CD14-positive monocyte (primary cell): ENCODE results near the gene ACSS3. TPM values are rescaled to one million over a fixed set of nuclear protein-coding genes. Genes with fewer than 3 reads are reported as not detected.

Experiments
- DNase-seq, 3 donors: peaks; one replicate each; pipeline ENCODE4 v3.0.0-alpha.2; 2011 to 2022
- H2AFZ ChIP-seq: 2 replicates; pipeline ENCODE4 v1.6.0; 2012; ENCODE audit warnings: mild to moderate bottlenecking, low read depth, low read length, inconsistent platforms; ENCODE audit not compliant: insufficient read depth, poor library complexity, severe bottlenecking
- H3K27ac ChIP-seq, 2 donors: 1 replicate in 1 of 2; 2 replicates in 1 of 2; pipeline ENCODE4 v1.5.1; 2012 to 2013; ENCODE audit warnings: low read length in 2 of 2, control low read depth in 1 of 2, inconsistent platforms in 1 of 2, low read depth in 1 of 2, mild to moderate bottlenecking in 1 of 2
- H3K27me3 ChIP-seq, 2 donors: one replicate each; pipeline versions ENCODE4 v1.6.0 to v1.6.1; 2011 to 2013; ENCODE audit warnings: low read length in 2 of 2; ENCODE audit not compliant: control insufficient read depth in 2 of 2, insufficient read depth in 2 of 2
- H3K36me3 ChIP-seq, 2 donors: replicated peaks in 1 of 2; 1 replicate in 1 of 2; 2 replicates in 1 of 2; pipeline versions ENCODE4 v1.5.1 to v1.6.1; 2012 to 2013; ENCODE audit warnings: low read length in 2 of 2, control low read depth in 1 of 2, inconsistent platforms in 1 of 2, mild to moderate bottlenecking in 1 of 2; ENCODE audit not compliant: insufficient read depth in 2 of 2, control insufficient read depth in 1 of 2
- H3K4me1 ChIP-seq, 2 donors: 1 replicate in 1 of 2; 2 replicates in 1 of 2; pipeline versions ENCODE4 v1.5.1 to v1.6.1; 2012 to 2013; ENCODE audit warnings: low read length in 2 of 2, control low read depth in 1 of 2, inconsistent platforms in 1 of 2, mild to moderate bottlenecking in 1 of 2, moderate library complexity in 1 of 2; ENCODE audit not compliant: insufficient read depth in 2 of 2, control insufficient read depth in 1 of 2
- H3K4me2 ChIP-seq: replicated peaks from 2 replicates; pipeline ENCODE3; 2012; ENCODE audit warnings: low read length, moderate library complexity, mild to moderate bottlenecking; ENCODE audit not compliant: poor library complexity, severe bottlenecking; ENCODE audit errors: extremely low read depth
- H3K4me3 ChIP-seq, 3 experiments: fragments of 200-600 bp in 1 of 3; sonication (generic) in 1 of 3; replicated peaks in 1 of 3; 1 replicate in 2 of 3; 2 replicates in 1 of 3; pipeline ENCODE4 v1.5.1; 2011 to 2013; ENCODE audit warnings: low read length in 3 of 3, mild to moderate bottlenecking in 3 of 3, control low read depth in 2 of 3, low read depth in 2 of 3, inconsistent platforms in 1 of 3, moderate library complexity in 1 of 3
- H3K79me2 ChIP-seq: 2 replicates; pipeline ENCODE4 v1.6.0; 2012; ENCODE audit warnings: mild to moderate bottlenecking, control low read depth, inconsistent platforms, low read length, moderate library complexity; ENCODE audit not compliant: insufficient read depth
- H3K9ac ChIP-seq: 2 replicates; pipeline ENCODE4 v1.6.0; 2017; ENCODE audit warnings: low read length, mild to moderate bottlenecking; ENCODE audit not compliant: insufficient read depth, poor library complexity, severe bottlenecking
- H3K9me3 ChIP-seq, 2 donors: replicated peaks in 1 of 2; 1 replicate in 1 of 2; 2 replicates in 1 of 2; pipeline versions ENCODE4 v1.5.1 to v1.6.1; 2012 to 2013; ENCODE audit warnings: low read length in 2 of 2, control low read depth in 1 of 2; ENCODE audit not compliant: control insufficient read depth in 1 of 2, insufficient read depth in 1 of 2
- H4K20me1 ChIP-seq: 2 replicates; pipeline ENCODE4 v1.6.0; 2012; ENCODE audit warnings: mild to moderate bottlenecking, low read length, control low read depth, moderate library complexity; ENCODE audit not compliant: insufficient read depth
- H3K27ac Mint-ChIP-seq, 7 donors: one replicate each; pipeline ENCODE4 v1.8.0; 2020; ENCODE audit warnings: mild to moderate bottlenecking in 7 of 7, mixed read lengths in 7 of 7, moderate library complexity in 6 of 7, inconsistent platforms in 2 of 7
- H3K27me3 Mint-ChIP-seq, 3 donors: one replicate each; pipeline ENCODE4 v1.8.0; 2021 to 2022; ENCODE audit warnings: low read depth in 3 of 3, mild to moderate bottlenecking in 3 of 3, mixed read lengths in 3 of 3, moderate library complexity in 3 of 3, inconsistent platforms in 1 of 3
- H3K36me3 Mint-ChIP-seq, 2 donors: one replicate each; pipeline ENCODE4 v1.8.0; 2020; ENCODE audit warnings: mixed read lengths in 2 of 2, inconsistent platforms in 1 of 2, mild to moderate bottlenecking in 1 of 2
- H3K4me1 Mint-ChIP-seq: one replicate; pipeline ENCODE4 v1.8.0; 2020; ENCODE audit warnings: mild to moderate bottlenecking, mixed read lengths
- H3K4me3 Mint-ChIP-seq, 2 donors: one replicate each; pipeline ENCODE4 v1.8.0; 2020; ENCODE audit warnings: mild to moderate bottlenecking in 2 of 2, mixed read lengths in 2 of 2, moderate library complexity in 1 of 2
- H3K9me3 Mint-ChIP-seq, 7 donors: one replicate each; pipeline ENCODE4 v1.8.0; 2020 to 2022; ENCODE audit warnings: mixed read lengths in 7 of 7, mild to moderate bottlenecking in 6 of 7, moderate library complexity in 6 of 7, inconsistent platforms in 2 of 7
- CTCF ChIP-seq: fragments of 200-600 bp; IDR thresholded peaks from one replicate; pipeline ENCODE4 v1.8.0; 2022; ENCODE audit warnings: antibody characterized with exemption, mild to moderate bottlenecking
- WGBS: methylation state at CpG from one replicate; pipeline ENCODE4 v1.1.5; 2013; ENCODE audit warnings: missing lambda C conversion rate; ENCODE audit not compliant: insufficient coverage; 5-methylcytosine and 5-hydroxymethylcytosine counted together
- intact Hi-C, 2 donors: fragments of 100-400 bp; cut with micrococcal nuclease; formaldehyde crosslinking; loops; one replicate each; pipeline versions ENCODE4 v1.15.0 to v1.15.1; 2023
- polyA plus RNA-seq, 3 donors: library from polyadenylated mRNA; depleted of rRNA in 1 of 3; unstranded in 2 of 3; stranded (reverse) in 1 of 3; fragments of 300-500 nt in 2 of 3; fragments of >200 nt in 1 of 3; fragmentation: Illumina TruSeq in 2 of 3; gene quantifications; 1 replicate in 2 of 3; 2 replicates in 1 of 3; pipeline ENCODE4 v1.2.3, GENCODE V29; 2012 to 2021

ACSS3 gene
- polyA plus RNA-seq, 3 donors: 0.09 to 0.16 TPM; not detected in 1

DNA sequence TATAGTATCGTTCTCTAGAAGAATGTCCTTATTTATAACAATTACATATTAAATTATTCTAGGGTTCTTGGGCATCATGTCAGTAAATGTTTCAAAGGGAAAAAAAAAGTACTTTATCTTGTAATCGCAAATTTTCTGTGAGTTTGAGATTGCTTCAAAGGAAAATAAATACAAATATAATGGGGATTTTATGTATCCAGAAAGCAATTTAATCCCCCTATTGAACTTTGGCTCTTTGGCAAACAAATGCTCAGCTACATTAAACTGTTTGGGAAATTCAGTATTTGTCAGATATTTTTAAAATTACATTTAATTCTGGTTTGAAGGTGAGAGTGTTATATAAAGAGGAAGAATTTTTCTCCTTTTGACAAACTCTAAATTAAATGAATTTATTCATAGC, 8.0 kb downstream of the ACSS3 start:
- Histone ChIP-seq H3K27ac (no peak overlapping the region), H3K27me3 (no peaks in the 10 kb centered on the region), H3K79me2 (no peaks in the 10 kb centered on the region), H3K9me3 (no peaks in the 10 kb centered on the region), H3K4me3 (no peak overlapping the region), H2AFZ (no peak overlapping the region), H4K20me1 (no peaks in the 10 kb centered on the region), H3K9ac (no peak overlapping the region), H3K36me3 (no peaks in the 10 kb centered on the region), H3K4me2 (no peak overlapping the region), H3K4me1 (no peaks in the 10 kb centered on the region)
- peaks cover 0 to 2% (median 2%) of the 10 kb centered on the region in 3 donors for H3K27me3 Mint-ChIP-seq
- peaks cover 0 to 4% (median 0%) of the 10 kb centered on the region in 7 donors for H3K9me3 Mint-ChIP-seq
- no peaks in the 10 kb centered on the region for H3K36me3 Mint-ChIP-seq
- H3K4me3 Mint-ChIP-seq: no peak overlapping the region
- no CpG with 5 or more reads among the region's 2 CpGs for WGBS
- H3K27ac Mint-ChIP-seq: no peak overlapping the region
- intact Hi-C loops: no loop called here
- H3K4me1 Mint-ChIP-seq: no peaks in the 10 kb centered on the region
- TF ChIP-seq CTCF: no peak
- DNase-seq: no peak

- H3K27ac Mint-ChIP-seq: no peak overlapping the region
- no peak for DNase-seq
- H3K4me1 ChIP-seq: no peaks in the 10 kb centered on the region
- no peak overlapping the region for H3K4me2 ChIP-seq
- WGBS: 100% methylated on average over 1 of the region's 4 CpGs
- H3K9me3 Mint-ChIP-seq: peaks cover 0 to 4% (median 0%) of the 10 kb centered on the region in 7 donors
- no peak overlapping the region for H3K9ac ChIP-seq
- no peak overlapping the region for H2AFZ ChIP-seq
- no peak overlapping the region for H3K4me3 Mint-ChIP-seq
- H3K27me3 ChIP-seq: no peaks in the 10 kb centered on the region
- no peaks in the 10 kb centered on the region for H3K36me3 ChIP-seq
- peaks cover 0 to 2% (median 2%) of the 10 kb centered on the region in 3 donors for H3K27me3 Mint-ChIP-seq
- no peaks in the 10 kb centered on the region for H3K79me2 ChIP-seq
- intact Hi-C loops: no loop called here
- no peak for TF ChIP-seq CTCF
- no peaks in the 10 kb centered on the region for H4K20me1 ChIP-seq
- no peak overlapping the region for H3K27ac ChIP-seq
- no peaks in the 10 kb centered on the region for H3K9me3 ChIP-seq
- no peak overlapping the region for H3K4me3 ChIP-seq
- H3K36me3 Mint-ChIP-seq: no peaks in the 10 kb centered on the region
- no peaks in the 10 kb centered on the region for H3K4me1 Mint-ChIP-seq
Observed at GRCh38 chr12:81086342-81086741, 8.5 kb downstream of the ACSS3 start.
